Osteoblast (primary cell): ENCODE results near the gene ZXDC. TPM values are rescaled to one million over a fixed set of nuclear protein-coding genes. Genes with fewer than 3 reads are reported as not detected.

ENCODE experiments used
- DNase-seq: peaks from one replicate; pipeline ENCODE4 v3.0.0; 2011; ENCODE audit warnings: low spot score, mixed read lengths; ENCODE audit not compliant: insufficient read length; ENCODE audit errors: missing footprints
- H2AFZ ChIP-seq: 2 replicates; pipeline ENCODE4 v1.6.0; 2011; ENCODE audit warnings: mild to moderate bottlenecking, low read length
- H3K27ac ChIP-seq: 2 replicates; pipeline ENCODE4 v1.5.1; 2011; ENCODE audit warnings: mild to moderate bottlenecking, low read depth, low read length, moderate library complexity
- H3K27me3 ChIP-seq: 2 replicates; pipeline ENCODE4 v1.6.0; 2012; ENCODE audit warnings: mild to moderate bottlenecking, control low read depth, inconsistent platforms, low read length, moderate library complexity; ENCODE audit not compliant: insufficient read depth
- H3K36me3 ChIP-seq: 2 replicates; pipeline ENCODE4 v1.5.1; 2011; ENCODE audit warnings: mild to moderate bottlenecking, low read length, control low read depth, moderate library complexity; ENCODE audit not compliant: insufficient read depth
- H3K4me1 ChIP-seq: 2 replicates; pipeline ENCODE4 v1.5.1; 2011; ENCODE audit warnings: mild to moderate bottlenecking, low read length, control low read depth, moderate library complexity; ENCODE audit not compliant: insufficient read depth
- H3K4me2 ChIP-seq: 2 replicates; pipeline ENCODE4 v1.6.0; 2011; ENCODE audit warnings: mild to moderate bottlenecking, low read length; ENCODE audit not compliant: insufficient read depth
- H3K4me3 ChIP-seq: fragments of 200-600 bp; sonication (generic); 3 replicates; pipeline ENCODE4 v1.5.1; 2012; ENCODE audit warnings: mild to moderate bottlenecking, low read length, inconsistent platforms; ENCODE audit not compliant: insufficient read depth
- H3K79me2 ChIP-seq: 2 replicates; pipeline ENCODE4 v1.6.0; 2012; ENCODE audit warnings: mild to moderate bottlenecking, low read length, control low read depth, inconsistent platforms; ENCODE audit not compliant: insufficient read depth
- H3K9me3 ChIP-seq: 2 replicates; pipeline ENCODE4 v1.5.1; 2011; ENCODE audit warnings: low read depth, low read length, control low read depth
- H4K20me1 ChIP-seq: 2 replicates; pipeline ENCODE4 v1.6.0; 2012; ENCODE audit warnings: mild to moderate bottlenecking, low read length, control low read depth; ENCODE audit not compliant: insufficient read depth
- CTCF ChIP-seq: IDR thresholded peaks from 2 replicates; pipeline ENCODE4 v1.5.1; 2011; ENCODE audit warnings: mild to moderate bottlenecking, low read depth, low read length, moderate library complexity; ENCODE audit errors: extremely low read depth
- total RNA-seq: library from RNA; depleted of rRNA; stranded (reverse); fragments of >200 nt; gene quantifications from 2 replicates; pipeline ENCODE4 v1.2.3, GENCODE V29; 2012

Gene ZXDC
- total RNA-seq, 1 donor, result 27.1 TPM

GRCh38 chr3:126449621-126450051, 26.1 kb downstream of the ZXDC start:
- H2AFZ ChIP-seq, result no peak overlapping the region
- no peak overlapping the region for H3K27ac ChIP-seq
- H3K4me3 ChIP-seq, result no peak overlapping the region
- H3K79me2 ChIP-seq, result peaks cover 3% of the 10 kb centered on the region
- no peaks in the 10 kb centered on the region for H3K9me3 ChIP-seq
- H4K20me1 ChIP-seq, result peaks cover 7% of the 10 kb centered on the region
- no peaks in the 10 kb centered on the region for H3K27me3 ChIP-seq
- no peaks in the 10 kb centered on the region for H3K4me1 ChIP-seq
- H3K36me3 ChIP-seq, result peaks cover 28% of the 10 kb centered on the region
- H3K4me2 ChIP-seq, result no peak overlapping the region
- TF ChIP-seq CTCF, result no peak
- DNase-seq, result no peak

GRCh38 chr3:126448893-126449180, 26.9 kb downstream of the ZXDC start:
- H2AFZ ChIP-seq, result no peak overlapping the region
- H3K36me3 ChIP-seq, result peaks cover 24% of the 10 kb centered on the region
- no peak overlapping the region for H3K4me3 ChIP-seq
- no peaks in the 10 kb centered on the region for H3K9me3 ChIP-seq
- DNase-seq, result no peak
- TF ChIP-seq CTCF, result no peak
- H4K20me1 ChIP-seq, result peaks cover 7% of the 10 kb centered on the region
- H3K27ac ChIP-seq, result no peak overlapping the region
- H3K4me1 ChIP-seq, result no peaks in the 10 kb centered on the region
- no peak overlapping the region for H3K4me2 ChIP-seq
- H3K79me2 ChIP-seq, result no peaks in the 10 kb centered on the region
- H3K27me3 ChIP-seq, result no peaks in the 10 kb centered on the region

GRCh38 chr3:126448136-126448892, 27.4 kb downstream of the ZXDC start:
- H3K27ac ChIP-seq, result no peak overlapping the region
- H3K4me3 ChIP-seq, result no peak overlapping the region
- no peak overlapping the region for H2AFZ ChIP-seq
- H3K4me2 ChIP-seq, result no peak overlapping the region
- DNase-seq, result no peak
- H4K20me1 ChIP-seq, result peaks cover 6% of the 10 kb centered on the region
- no peak for TF ChIP-seq CTCF
- no peaks in the 10 kb centered on the region for H3K4me1 ChIP-seq
- H3K36me3 ChIP-seq, result peaks cover 24% of the 10 kb centered on the region
- no peaks in the 10 kb centered on the region for H3K27me3 ChIP-seq
- H3K9me3 ChIP-seq, result no peaks in the 10 kb centered on the region
- no peaks in the 10 kb centered on the region for H3K79me2 ChIP-seq

GRCh38 chr3:126447456-126448106, 28.1 kb downstream of the ZXDC start:
- H3K4me2 ChIP-seq, result no peak overlapping the region
- DNase-seq, result no peak
- H3K27ac ChIP-seq, result no peak overlapping the region
- TF ChIP-seq CTCF, result no peak
- H3K79me2 ChIP-seq, result no peaks in the 10 kb centered on the region
- no peaks in the 10 kb centered on the region for H3K4me1 ChIP-seq
- H3K36me3 ChIP-seq, result peaks cover 21% of the 10 kb centered on the region
- H2AFZ ChIP-seq, result no peak overlapping the region
- H3K9me3 ChIP-seq, result no peaks in the 10 kb centered on the region
- peaks cover 7% of the 10 kb centered on the region for H4K20me1 ChIP-seq
- H3K27me3 ChIP-seq, result no peaks in the 10 kb centered on the region
- no peak overlapping the region for H3K4me3 ChIP-seq
